NCI-H1436 treated with DMSO at 0.1 percent for 48 hours (cell line): Measurements from ENCODE around the gene EXOC7.
"Not testable (repeated sequence)": the region's sequence is repeated elsewhere in the genome, so short reads cannot be mapped to it uniquely, and the experiment has no call there.

Experiments used
- DNase-seq: peaks from one replicate; lab custom pipeline; 2025; lab: John Stamatoyannopoulos, UW

The EXOC7 gene

GRCh38 chr17:76072148-76072858 is 31.3 kb downstream of the EXOC7 start, which contains the start of gene SRP68:
Gene SRP68 (minus strand): TSS chr17:76072517. CDS start chr17:76072491, 26 bp downstream.
- DNase-seq: peak; percentile 63

GRCh38 chr17:76071531-76072147 is 31.9 kb downstream of the EXOC7 start:
- DNase-seq: no peak

- DNase-seq: no peak
These were observed 37.8 kb downstream of the EXOC7 start for GRCh38 chr17:76065775-76066174.

GRCh38 chr17:76063875-76064546 is 39.6 kb downstream of the EXOC7 start:
- DNase-seq: no peak

GRCh38 chr17:76058264-76058663 is 45.3 kb downstream of the EXOC7 start:
- not testable (repeated sequence) for DNase-seq

GRCh38 chr17:76056882-76057281 is 46.7 kb downstream of the EXOC7 start:
- DNase-seq: no peak

- DNase-seq: no peak
These were observed 49.5 kb downstream of the EXOC7 start for GRCh38 chr17:76054112-76054476.

GRCh38 chr17:76053246-76054111 is 50.1 kb downstream of the EXOC7 start:
- DNase-seq: no peak

GRCh38 chr17:76051561-76051960 is 52.0 kb downstream of the EXOC7 start:
- DNase-seq: no peak

GRCh38 chr17:76050538-76051467 is 52.8 kb downstream of the EXOC7 start:
- no peak for DNase-seq

GRCh38 chr17:76049836-76050537 is 53.6 kb downstream of the EXOC7 start:
- no peak for DNase-seq

GRCh38 chr17:76049239-76049638 is 54.3 kb downstream of the EXOC7 start:
- DNase-seq: no peak

GRCh38 chr17:76048711-76049110 is 54.9 kb downstream of the EXOC7 start:
- DNase-seq: no peak

GRCh38 chr17:76048025-76048605 is 55.5 kb downstream of the EXOC7 start:
- no peak for DNase-seq

- no peak for DNase-seq
These were observed 57.5 kb downstream of the EXOC7 start for GRCh38 chr17:76046064-76046463.

GRCh38 chr17:76044475-76045007 is 59.0 kb downstream of the EXOC7 start:
- DNase-seq: not testable (repeated sequence)

GRCh38 chr17:76042868-76043267 is 60.7 kb downstream of the EXOC7 start:
- DNase-seq: not testable (repeated sequence)

GRCh38 chr17:76040376-76040775 is 63.2 kb downstream of the EXOC7 start:
- no peak for DNase-seq

- no peak for DNase-seq
These were observed 64.5 kb downstream of the EXOC7 start for GRCh38 chr17:76039121-76039520.

- DNase-seq: no peak
These were observed 65.5 kb downstream of the EXOC7 start for GRCh38 chr17:76038050-76038449.
